K562 (cell line): ENCODE data around the gene ACAP3. TPM values are rescaled to one million over a fixed set of nuclear protein-coding genes. Genes with fewer than 3 reads are reported as not detected.

Experiments used
- ATAC-seq: fragments of 200-7000 bp; cut with Tn5 transposase; 3 replicates; pipeline ENCODE4 v1.9.1; 2020; ENCODE audit warnings: moderate library complexity
- BruUV-seq: library from RNA; stranded (reverse); fragments of 400-500 nt; replicated peaks from 2 replicates; lab custom pipeline; 2021; lab: Mats Ljungman, UMichigan
- CTCF ChIA-PET: fragments of 300-600 bp; formaldehyde crosslinking; extraction: SDS; loops from one replicate; lab custom pipeline; 2021; ENCODE audit warnings: low intra/inter-chr PET ratio; lab: Yijun Ruan, JAX
- POLR2A ChIA-PET: fragments of 300-600, 350-650 bp; sonication (Branson Sonifier 250); formaldehyde crosslinking; extraction: SDS; loops from one replicate; lab custom pipeline; 2021; ENCODE audit warnings: antibody characterized with exemption, inconsistent platforms; lab: Yijun Ruan, JAX
- DNase-seq, 4 experiments: peaks; one replicate each; pipeline versions ENCODE4 v3.0.0 to v3.0.0-alpha.2; 2011 to 2018; ENCODE audit warnings: low spot score in 3 of 4, mixed read lengths in 3 of 4; ENCODE audit errors: extremely low read depth in 1 of 4
- FAIRE-seq: peaks from 2 replicates; lab custom pipeline; 2011; peaks lifted over from hg19 to GRCh38; lab: Jason Lieb, UNC
- H2AFZ ChIP-seq: 2 replicates; pipeline ENCODE4 v1.6.0; 2011; ENCODE audit warnings: low read depth, low read length, control low read depth, inconsistent platforms
- H3K27ac ChIP-seq: fragments of 200-600 bp; 3 replicates; pipeline ENCODE4 v1.8.0; 2011; ENCODE audit warnings: low read depth, mild to moderate bottlenecking, control low read depth, inconsistent platforms, low read length, moderate library complexity, mixed read lengths; ENCODE audit errors: extremely low read depth
- H3K27me3 ChIP-seq, 2 experiments: fragments of 300-600 bp in 1 of 2; 2 replicates in 1 of 2; 3 replicates in 1 of 2; pipeline versions ENCODE4 v1.6.0 to v1.8.0; 2011; ENCODE audit warnings: inconsistent platforms in 2 of 2, low read length in 2 of 2, mild to moderate bottlenecking in 1 of 2, mixed read lengths in 1 of 2, moderate library complexity in 1 of 2; ENCODE audit not compliant: control insufficient read depth in 2 of 2, insufficient read depth in 2 of 2
- H3K36me3 ChIP-seq: fragments of 300-600 bp; 3 replicates; pipeline ENCODE4 v1.8.0; 2011; ENCODE audit warnings: mild to moderate bottlenecking, low read length, inconsistent platforms; ENCODE audit not compliant: control insufficient read depth, insufficient read depth
- H3K4me1 ChIP-seq, 2 experiments: fragments of 200-600 bp in 1 of 2; replicated peaks in 1 of 2; 2 replicates in 1 of 2; 3 replicates in 1 of 2; pipeline versions ENCODE4 v1.5.1 to v1.8.0; 2011; ENCODE audit warnings: inconsistent platforms in 2 of 2, low read length in 2 of 2, mild to moderate bottlenecking in 1 of 2, mixed read lengths in 1 of 2, moderate library complexity in 1 of 2; ENCODE audit not compliant: control insufficient read depth in 2 of 2, insufficient read depth in 2 of 2
- H3K4me2 ChIP-seq: 2 replicates; pipeline ENCODE4 v1.6.1; 2011; ENCODE audit warnings: low read length, control low read depth, inconsistent platforms, mixed read lengths; ENCODE audit not compliant: insufficient read depth
- H3K4me3 ChIP-seq: fragments of 200-600 bp; sonication (generic), shearing (Covaris generic); 2 replicates; pipeline ENCODE4 v1.5.1; 2016; ENCODE audit warnings: control low read depth, inconsistent platforms
- H3K79me2 ChIP-seq: fragments of 200-600 bp; 3 replicates; pipeline ENCODE4 v1.8.0; 2011; ENCODE audit warnings: low read length, inconsistent platforms; ENCODE audit not compliant: control insufficient read depth, insufficient read depth
- H3K9ac ChIP-seq, 2 experiments: 2 replicates each; pipeline versions ENCODE4 v1.6.0 to v1.6.1; 2011; ENCODE audit warnings: low read depth in 2 of 2, low read length in 2 of 2, control low read depth in 1 of 2, inconsistent platforms in 1 of 2, mild to moderate bottlenecking in 1 of 2, mixed read lengths in 1 of 2; ENCODE audit not compliant: insufficient read depth in 1 of 2
- H3K9me1 ChIP-seq: one replicate; pipeline ENCODE4 v1.6.0; 2011; ENCODE audit warnings: inconsistent platforms, mild to moderate bottlenecking, low read length, moderate library complexity; ENCODE audit not compliant: control insufficient read depth, insufficient read depth
- H3K9me3 ChIP-seq: replicated peaks from 2 replicates; pipeline ENCODE4 v1.5.1; 2011; ENCODE audit warnings: low read depth, low read length, inconsistent platforms; ENCODE audit not compliant: control insufficient read depth, insufficient read depth
- H4K20me1 ChIP-seq: replicated peaks from 2 replicates; pipeline ENCODE4 v1.6.1; 2011; ENCODE audit warnings: low read length, inconsistent platforms, mixed read lengths; ENCODE audit not compliant: control insufficient read depth, insufficient read depth
- ZBTB7A ChIP-seq: IDR thresholded peaks from 2 replicates; pipeline ENCODE4 v1.6.1; 2011; ENCODE audit warnings: low read depth, mild to moderate bottlenecking, low read length, moderate library complexity, borderline replicate concordance; ENCODE audit not compliant: control insufficient read depth
- ZNF384 ChIP-seq: IDR thresholded peaks from 2 replicates; pipeline ENCODE4 v1.6.1; 2012; ENCODE audit warnings: low read depth, low read length, improper control_type of control experiment
- WGBS: fragments of 100-300 bp; shearing (Covaris generic); methylation state at CpG from one replicate; pipeline ENCODE4 v1.1.6; 2016; ENCODE audit warnings: low coverage, mixed read lengths; ENCODE audit not compliant: insufficient coverage; ENCODE audit errors: missing lambda C conversion rate; 5-methylcytosine and 5-hydroxymethylcytosine counted together
- in situ Hi-C: fragments of 300-500 bp; cut with MboI; formaldehyde crosslinking; loops from 4 replicates; pipeline ENCODE4 v1.15.0; 2018; ENCODE audit warnings: inconsistent platforms, mixed read lengths
- intact Hi-C: fragments of 100-400 bp; cut with micrococcal nuclease; formaldehyde crosslinking; loops from 2 replicates; pipeline ENCODE4 v1.14.2; 2022
- polyA plus RNA-seq, 8 experiments: library from polyadenylated mRNA; depleted of rRNA in 4 of 8; stranded (reverse) in 5 of 8; unstranded in 3 of 8; fragments of >200 nt; fragmentation: Nextera tagmentation in 2 of 8; fragmentation: Illumina TruSeq in 1 of 8; extraction: Ambion mirVana in 2 of 8; extraction: Trizol in 1 of 8; gene quantifications; 2 replicates each; pipeline versions ENCODE4 v1.2.1 to v1.2.3, GENCODE V29; 2011 to 2014; ENCODE audit warnings: inconsistent platforms in 1 of 8, missing spikeins in 1 of 8
- total RNA-seq, 7 experiments: library from RNA; depleted of rRNA in 6 of 7; stranded (reverse); fragments of >200 nt in 6 of 7; fragmentation: Illumina TruSeq in 2 of 7; extraction: Trizol in 2 of 7; gene quantifications; 2 replicates each; pipeline versions ENCODE4 v1.2.1 to v1.2.3, GENCODE V29; 2011 to 2021; ENCODE audit warnings: low replicate concordance in 1 of 7
- TF ChIP-seq, protein P1 (sequence below): sonication (generic); formaldehyde crosslinking; IDR thresholded peaks from 2 replicates; pipeline ENCODE4 v1.8.1; 2023; ENCODE audit warnings: mild to moderate bottlenecking, missing genetic modification reagents

Gene ACAP3
- total and polyA plus RNA-seq, 9 of the 15 experiments (the other 6 are each of a cell fraction or from before 2014, with no cell fraction given) = 0.01 to 49.0 (median 12.0) TPM

DNA sequence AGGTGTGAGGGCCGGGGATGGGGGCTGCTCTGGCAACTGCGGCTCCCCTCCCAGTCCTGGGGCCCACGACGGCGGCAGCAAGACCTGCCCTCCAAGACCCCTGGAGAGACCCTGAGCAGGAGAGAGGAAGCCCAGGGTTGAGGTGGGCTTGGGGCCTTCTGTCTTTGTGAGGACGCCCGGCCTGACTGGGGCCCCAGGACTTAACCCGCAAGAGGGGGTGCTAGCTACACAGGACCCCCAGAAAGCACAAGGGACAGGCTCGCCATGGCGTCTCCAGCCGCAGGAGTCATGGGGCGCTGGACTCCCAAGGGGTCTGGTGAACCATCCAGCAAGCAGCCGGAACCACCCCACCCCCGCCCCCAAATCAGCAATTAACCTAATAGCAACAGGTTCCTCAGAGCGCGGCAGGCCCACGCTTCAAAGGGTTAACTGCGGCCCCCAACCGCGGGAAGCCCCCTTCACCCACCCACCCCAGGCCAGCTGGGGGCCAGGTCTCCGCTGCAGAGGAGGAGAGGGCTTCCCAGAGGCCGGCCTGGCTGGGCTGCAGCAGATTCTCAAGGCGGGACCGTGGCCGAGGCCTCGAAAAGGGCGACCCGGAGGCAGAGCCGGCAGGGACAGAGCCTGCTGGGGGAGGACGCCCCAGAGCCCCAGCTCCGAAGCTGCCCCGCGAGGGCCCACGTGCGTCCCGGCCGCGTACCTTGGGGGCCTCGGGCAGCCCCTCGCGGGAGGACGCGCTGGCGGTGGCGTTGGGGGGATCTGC lies 61.7 kb downstream of the ACAP3 start:
- H3K79me2 ChIP-seq = no peaks in the 10 kb centered on the region
- intact Hi-C loops = no loop called here
- H3K27me3 ChIP-seq = no peaks in the 10 kb centered on the region
- DNase-seq (no peak), FAIRE-seq (no peak), ATAC-seq (no peak)
- WGBS = 89% methylated on average over 31 of the region's 45 CpGs
- no peaks in the 10 kb centered on the region for H3K9me1 ChIP-seq
- no peak overlapping the region for H2AFZ ChIP-seq
- peaks cover 5% of the 10 kb centered on the region; the same call in 1 of the 3 replicates for H3K36me3 ChIP-seq
- no peak overlapping the region for H3K27ac ChIP-seq
- no TSS peak for BruUV-seq
- in situ Hi-C loops = no loop called here
- no peaks in the 10 kb centered on the region for H3K9me3 ChIP-seq
- H3K4me3 ChIP-seq = no peak overlapping the region
- H3K4me2 ChIP-seq = no peak overlapping the region
- no peak overlapping the region for H3K9ac ChIP-seq
- H3K4me1 ChIP-seq = peaks cover 0 to 72% of the 10 kb centered on the region in 2 experiments; a peak in 3 of 5 replicates
- no peaks in the 10 kb centered on the region for H4K20me1 ChIP-seq
- TF ChIP-seq ZBTB7A (peak; percentile 6; the same call in 1 of the 2 replicates), ZNF384 (no peak)
- TF ChIP-seq, protein P1, sequence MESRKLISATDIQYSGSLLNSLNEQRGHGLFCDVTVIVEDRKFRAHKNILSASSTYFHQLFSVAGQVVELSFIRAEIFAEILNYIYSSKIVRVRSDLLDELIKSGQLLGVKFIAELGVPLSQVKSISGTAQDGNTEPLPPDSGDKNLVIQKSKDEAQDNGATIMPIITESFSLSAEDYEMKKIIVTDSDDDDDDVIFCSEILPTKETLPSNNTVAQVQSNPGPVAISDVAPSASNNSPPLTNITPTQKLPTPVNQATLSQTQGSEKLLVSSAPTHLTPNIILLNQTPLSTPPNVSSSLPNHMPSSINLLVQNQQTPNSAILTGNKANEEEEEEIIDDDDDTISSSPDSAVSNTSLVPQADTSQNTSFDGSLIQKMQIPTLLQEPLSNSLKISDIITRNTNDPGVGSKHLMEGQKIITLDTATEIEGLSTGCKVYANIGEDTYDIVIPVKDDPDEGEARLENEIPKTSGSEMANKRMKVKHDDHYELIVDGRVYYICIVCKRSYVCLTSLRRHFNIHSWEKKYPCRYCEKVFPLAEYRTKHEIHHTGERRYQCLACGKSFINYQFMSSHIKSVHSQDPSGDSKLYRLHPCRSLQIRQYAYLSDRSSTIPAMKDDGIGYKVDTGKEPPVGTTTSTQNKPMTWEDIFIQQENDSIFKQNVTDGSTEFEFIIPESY (CRISPR knock-in tag) = peak; percentile 71
- ChIA-PET CTCF (interaction anchor here (0.5 kb wide), 1 partner anchor 16 kb away, joined by 3 read pairs; no protein-coding TSS in a partner anchor), POLR2A (no interaction called here)
